HG02623 (cell line): ENCODE measurements around the gene MPEG1.

ENCODE experiments used
- ATAC-seq: cut with Tn5 transposase; IDR thresholded peaks from one replicate; pipeline ENCODE4 v1.9.1; 2021; ENCODE audit warnings: moderate library complexity; ENCODE audit not compliant: unreplicated experiment

Gene MPEG1

GRCh38 chr11:59219836-59220235, 7.1 kb upstream of the MPEG1 start:
- ATAC-seq = no peak

- ATAC-seq = no peak
Observed at GRCh38 chr11:59218893-59219292, 6.2 kb upstream of the MPEG1 start.

DNA sequence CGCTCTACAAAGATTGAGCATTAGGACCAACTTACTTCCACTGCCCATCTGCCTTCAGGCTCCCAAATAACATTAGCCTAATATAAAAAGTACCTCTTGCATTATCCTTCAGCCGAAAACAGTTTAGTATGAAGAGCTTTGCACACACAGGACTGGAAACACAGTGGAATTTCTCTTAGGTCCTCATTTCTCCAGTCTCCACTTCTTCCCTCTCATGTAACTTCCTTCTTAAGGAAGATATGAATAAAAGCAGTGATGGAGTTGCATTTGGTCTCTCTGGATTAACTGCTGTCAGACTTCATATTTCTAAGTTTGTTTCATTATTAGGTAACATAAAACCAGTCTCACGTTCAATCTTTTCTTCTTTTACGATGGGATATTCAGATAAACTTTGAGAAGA, 5.6 kb upstream of the MPEG1 start:
- ATAC-seq = no peak

- peak; percentile 80 for ATAC-seq
Observed at GRCh38 chr11:59216641-59217564, 4.2 kb upstream of the MPEG1 start.

DNA sequence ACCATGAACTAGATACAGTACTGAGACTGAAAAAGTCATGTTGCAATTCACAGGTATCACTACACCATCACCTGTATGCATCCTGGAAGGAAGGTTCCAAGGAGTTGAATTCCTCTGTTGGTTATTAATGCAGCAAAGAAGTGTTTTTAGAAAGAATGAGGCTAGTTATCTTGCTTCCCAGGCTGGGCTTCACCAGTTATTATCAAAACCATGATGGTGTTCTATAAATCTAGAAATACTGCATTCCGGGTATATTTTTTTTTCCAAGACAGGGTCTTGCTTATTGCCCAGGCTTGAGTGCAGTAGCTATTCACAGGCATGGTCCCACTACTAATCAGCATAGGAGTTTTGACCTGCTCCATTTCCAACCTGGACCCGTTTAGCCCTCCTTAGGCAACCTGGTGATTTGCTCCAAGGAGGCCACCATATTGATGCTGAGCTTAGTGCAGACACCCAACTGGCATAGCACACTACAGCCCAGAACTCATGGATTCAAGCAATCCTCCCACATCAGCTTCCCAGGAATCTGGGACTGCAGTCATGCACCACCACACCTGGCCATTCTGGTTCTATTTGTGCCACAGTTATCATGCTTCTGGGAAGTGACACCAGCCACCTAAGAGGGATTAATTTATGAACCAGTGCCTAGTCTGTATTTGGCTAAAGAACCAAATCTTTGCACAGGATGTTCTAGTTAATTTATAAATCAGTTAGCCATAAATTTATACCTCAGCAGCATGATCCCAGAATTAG, 1.6 kb upstream of the MPEG1 start:
- ATAC-seq = no peak

DNA sequence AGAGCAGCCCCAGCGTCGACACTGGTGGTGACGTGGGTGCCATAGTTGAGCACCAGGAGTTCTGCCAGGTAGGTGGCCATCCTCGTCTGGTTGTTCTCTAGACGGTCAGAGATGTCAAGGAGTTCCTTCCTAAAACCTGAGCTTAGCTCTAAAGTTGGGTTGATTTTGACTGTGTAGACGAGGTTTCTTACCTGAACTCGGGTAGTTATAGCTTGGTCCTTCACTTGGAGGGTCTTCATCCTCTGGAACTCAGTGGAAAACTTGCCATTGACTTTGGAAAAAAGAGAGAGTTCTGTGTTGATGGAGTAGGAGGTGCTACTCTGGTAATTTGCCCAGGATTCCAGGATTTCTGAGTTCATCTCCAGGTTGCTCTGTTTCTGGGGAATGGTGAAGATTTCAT, 505 bp downstream of the MPEG1 start:
- no peak for ATAC-seq

- ATAC-seq = no peak
Observed at GRCh38 chr11:59208956-59209355, 3.8 kb downstream of the MPEG1 start.

GRCh38 chr11:59207988-59208451, 4.7 kb downstream of the MPEG1 start:
- peak; percentile 72 for ATAC-seq

DNA sequence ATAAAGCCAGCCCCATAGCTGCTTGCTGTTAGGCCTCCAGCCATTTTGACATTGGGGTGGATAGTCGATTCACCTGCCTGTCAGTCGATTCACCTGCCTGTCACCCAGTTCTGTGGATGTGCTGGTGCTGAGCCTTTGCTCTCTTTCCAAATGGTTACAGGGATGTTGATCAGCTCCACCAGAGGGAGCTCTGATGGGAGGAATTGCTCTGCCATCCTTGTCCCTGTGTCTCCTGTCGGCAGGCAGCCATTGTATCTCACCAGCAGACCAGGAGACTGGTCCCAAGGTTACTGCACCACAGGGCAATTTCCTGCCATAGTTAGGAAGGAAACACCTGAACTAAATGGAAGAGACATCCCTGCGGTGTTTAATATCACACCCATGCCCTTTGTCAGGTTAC, 6.1 kb downstream of the MPEG1 start:
- ATAC-seq = no peak

DNA sequence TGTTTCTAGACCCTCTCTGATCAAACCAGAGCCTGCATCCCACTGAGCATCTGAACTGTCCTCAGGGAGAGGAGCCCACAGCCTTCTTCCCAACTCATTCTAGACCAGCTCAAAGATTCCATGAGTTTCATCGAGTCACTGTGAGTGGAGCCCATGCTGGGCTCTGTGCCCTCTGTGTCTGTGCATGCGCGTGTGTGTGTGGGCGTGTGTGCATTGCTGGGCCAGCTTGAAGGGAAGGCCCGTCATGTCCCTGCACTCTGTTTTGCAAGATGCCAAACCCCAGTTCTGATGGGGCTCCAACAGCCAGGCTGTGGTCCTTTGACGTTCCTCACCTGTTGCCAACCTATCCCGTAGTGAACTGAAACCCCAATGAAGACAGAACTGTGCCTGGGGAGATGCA, 7.1 kb downstream of the MPEG1 start:
- no peak for ATAC-seq

- ATAC-seq = no peak
Observed at GRCh38 chr11:59204746-59205145, 8.0 kb downstream of the MPEG1 start.

DNA sequence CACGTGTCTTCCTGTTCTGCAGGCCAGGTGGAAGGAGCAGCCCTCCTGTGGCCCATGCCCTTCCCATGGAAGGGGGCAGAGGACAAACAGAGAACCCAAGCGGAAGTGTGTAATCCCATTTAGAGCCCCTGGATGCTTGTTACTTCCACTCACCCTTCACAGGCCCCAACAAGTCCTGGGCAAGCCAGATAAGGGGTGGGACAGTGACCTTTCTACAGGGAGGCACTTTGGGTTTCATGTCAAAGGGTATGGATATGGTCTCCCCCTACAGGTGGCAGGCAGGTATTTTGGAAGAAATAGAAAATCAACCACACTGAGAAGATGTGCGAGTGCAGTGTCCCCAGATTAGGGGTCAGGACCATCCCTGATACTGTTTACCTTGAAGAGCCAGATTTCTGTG, 11.4 kb downstream of the MPEG1 start:
- ATAC-seq = no peak

- ATAC-seq = peak; percentile 32
Observed at GRCh38 chr11:59200423-59200746, 12.3 kb downstream of the MPEG1 start.

DNA sequence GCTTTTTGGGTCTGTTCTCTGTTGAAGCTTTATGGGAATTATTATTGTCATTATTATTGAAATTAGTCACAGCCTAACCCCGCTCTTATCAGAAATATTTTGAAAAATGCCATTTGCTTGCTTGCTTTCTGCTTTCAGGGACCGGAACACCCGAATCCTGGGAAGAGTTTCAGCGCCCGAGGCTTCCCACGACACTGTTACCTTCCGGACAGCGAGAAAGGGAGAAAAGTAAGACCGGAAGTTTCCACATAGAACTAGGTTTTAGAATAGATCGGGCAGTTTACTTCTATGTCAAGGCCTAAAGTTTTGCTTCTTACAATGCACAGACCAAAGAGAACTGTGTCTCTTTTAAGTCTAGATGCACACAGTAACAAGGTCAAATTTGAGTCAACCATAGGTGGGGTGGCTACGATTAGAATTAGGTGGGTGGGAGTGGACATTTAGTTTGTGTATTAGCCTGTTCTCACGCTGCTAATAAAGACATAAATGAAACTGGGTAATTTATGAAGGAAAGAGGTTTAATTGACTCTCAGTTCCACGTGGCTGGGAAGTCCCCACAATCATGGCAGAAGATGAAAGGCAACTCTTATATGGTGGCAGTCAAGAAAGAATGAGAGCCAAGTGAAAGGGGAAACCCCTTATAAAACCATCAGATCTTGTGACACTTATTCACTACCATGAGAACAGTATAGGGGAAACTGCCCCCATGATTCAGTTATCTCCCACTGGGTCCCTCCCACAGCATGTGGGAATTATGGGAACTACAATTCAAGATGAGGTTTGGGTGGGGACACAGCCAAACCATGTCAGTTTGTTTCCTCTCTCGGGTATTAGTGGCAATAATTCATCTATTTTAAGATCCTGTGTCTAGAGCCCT, 12.9 kb downstream of the MPEG1 start:
- peak; percentile 40 for ATAC-seq

GRCh38 chr11:59198726-59199125, 14.0 kb downstream of the MPEG1 start:
- no peak for ATAC-seq

DNA sequence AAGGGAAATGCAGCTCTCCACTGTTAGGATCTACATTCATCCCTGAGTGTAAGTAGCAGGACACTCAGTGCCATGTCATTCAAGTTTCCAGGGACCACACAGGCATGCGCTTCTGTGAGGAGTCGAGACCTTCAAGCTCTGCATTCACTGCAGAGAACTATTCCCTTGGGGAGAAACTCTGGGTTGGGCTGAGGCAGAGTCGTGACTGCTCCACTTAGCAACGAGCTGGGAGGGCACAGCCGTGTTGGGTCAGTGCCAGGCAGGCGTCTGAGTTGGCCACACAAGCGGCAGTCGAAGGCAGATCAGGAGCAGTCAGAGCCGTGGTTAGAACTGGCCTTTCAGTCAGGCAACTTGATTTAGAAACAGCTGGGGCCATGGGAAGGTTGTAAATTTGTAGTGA, 14.7 kb downstream of the MPEG1 start:
- no peak for ATAC-seq

DNA sequence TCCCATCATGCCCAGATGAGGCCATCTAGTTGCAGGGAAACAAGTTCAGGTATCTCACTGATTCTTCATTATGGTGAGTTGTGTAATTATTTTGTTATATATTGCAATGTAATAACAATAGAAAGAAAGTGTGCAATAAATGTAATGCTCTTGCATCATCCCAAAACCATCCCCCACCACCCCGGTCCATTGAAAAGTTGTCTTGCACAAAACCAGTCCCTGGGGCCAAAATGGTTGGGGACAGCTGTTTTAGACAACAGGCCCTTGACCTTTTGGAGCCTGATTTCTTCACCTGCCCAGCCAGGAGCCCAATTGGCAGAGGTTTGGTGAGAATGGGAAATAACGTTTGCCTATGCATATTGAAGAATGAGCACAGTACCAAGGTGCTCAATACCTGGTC, 15.9 kb downstream of the MPEG1 start:
- ATAC-seq = no peak

DNA sequence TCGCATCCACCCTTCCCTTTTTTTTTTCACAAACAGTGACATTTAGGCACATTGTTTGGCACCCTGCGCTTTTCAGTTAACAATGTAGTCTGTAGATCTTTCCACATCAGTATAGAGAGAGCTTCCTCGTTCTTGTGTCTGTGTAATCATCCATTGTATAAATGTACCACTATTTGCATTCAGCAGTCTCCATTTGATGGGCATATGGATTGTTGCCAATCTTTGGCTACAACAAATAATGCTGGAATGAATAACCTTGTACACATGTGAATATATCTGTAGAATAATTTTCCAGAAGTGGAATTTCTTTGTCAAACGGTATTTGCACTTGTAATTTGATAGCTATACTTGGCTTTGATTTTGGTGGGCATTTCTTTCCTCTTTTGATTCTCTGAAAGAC, 17.1 kb downstream of the MPEG1 start:
- no peak for ATAC-seq

GRCh38 chr11:59193587-59194130, 19.1 kb downstream of the MPEG1 start:
- ATAC-seq = no peak

DNA sequence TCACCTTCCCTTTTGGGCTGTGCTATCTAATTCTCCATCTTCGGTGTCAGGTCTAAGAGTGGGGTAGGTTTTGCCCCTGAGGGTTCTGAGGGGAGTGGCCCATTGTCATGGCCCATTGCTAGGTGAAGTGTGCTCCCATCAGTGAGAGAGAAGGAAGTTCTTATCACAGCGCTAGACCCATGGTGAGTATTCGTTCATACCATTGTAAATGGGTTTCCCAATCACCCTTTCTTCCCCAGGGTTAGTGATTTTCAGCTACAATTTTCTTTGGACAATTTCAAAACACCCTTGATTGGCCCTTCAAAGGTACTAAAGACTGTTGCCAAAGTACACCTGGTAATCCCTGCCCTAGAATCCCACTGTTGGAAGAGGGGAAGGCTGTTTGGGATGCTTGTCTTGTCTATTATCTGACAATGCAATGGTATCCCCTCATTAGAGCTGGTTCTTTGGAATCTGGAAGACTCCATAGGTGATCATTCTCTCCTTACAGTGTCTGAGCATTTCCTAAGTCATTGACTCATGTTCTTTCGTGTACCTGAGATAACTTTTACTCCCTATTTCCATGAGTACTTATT, 20.2 kb downstream of the MPEG1 start:
- no peak for ATAC-seq

- no peak for ATAC-seq
Observed at GRCh38 chr11:59191890-59192289, 20.8 kb downstream of the MPEG1 start.
